Measurements from ENCODE around the gene KCNH5. TPM values are rescaled to one million over a fixed set of nuclear protein-coding genes. Genes with fewer than 3 reads are reported as not detected.

The KCNH5 gene
- total RNA-seq, 2 donors from 2014 or later: not detected

DNA sequence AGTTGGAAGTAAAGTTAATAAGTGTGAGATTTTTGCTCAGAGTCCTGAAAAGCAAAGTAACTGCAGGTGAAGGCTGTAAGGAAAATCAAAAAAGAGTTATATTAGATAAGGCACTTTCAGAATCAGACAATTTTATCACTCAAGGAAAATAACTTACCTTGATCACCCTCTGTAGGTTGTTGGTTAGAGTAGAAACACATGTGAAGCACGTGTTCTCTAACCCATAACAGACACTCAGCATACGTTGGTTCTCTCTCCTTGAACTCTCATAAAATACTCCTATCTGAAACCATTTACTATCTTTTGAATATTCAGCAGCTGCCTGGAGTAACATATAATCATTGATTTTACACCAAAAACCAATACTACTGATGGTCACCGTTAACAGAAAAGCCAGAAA is 335.5 kb downstream of the KCNH5 start:
- WGBS, 2 donors: 36 to 39% methylated on average over 3 of the region's 3 CpGs
- Histone ChIP-seq H3K9me3 (no peaks in the 10 kb centered on the region), H3K4me1 (no peaks in the 10 kb centered on the region), H3K4me3 (no peak overlapping the region), H3K36me3 (replicated peaks in 1 of 2; ENCODE audit: insufficient read depth in 1 of 2, low read depth in 2 of 2) (no peaks in the 10 kb centered on the region), H3K27ac (no peak overlapping the region), H3K27me3 (no peaks in the 10 kb centered on the region)
- no peak for ATAC-seq
- no peak for TF ChIP-seq POLR2A (IDR thresholded peaks at IDR 0.05)
- TF ChIP-seq, protein P1, sequence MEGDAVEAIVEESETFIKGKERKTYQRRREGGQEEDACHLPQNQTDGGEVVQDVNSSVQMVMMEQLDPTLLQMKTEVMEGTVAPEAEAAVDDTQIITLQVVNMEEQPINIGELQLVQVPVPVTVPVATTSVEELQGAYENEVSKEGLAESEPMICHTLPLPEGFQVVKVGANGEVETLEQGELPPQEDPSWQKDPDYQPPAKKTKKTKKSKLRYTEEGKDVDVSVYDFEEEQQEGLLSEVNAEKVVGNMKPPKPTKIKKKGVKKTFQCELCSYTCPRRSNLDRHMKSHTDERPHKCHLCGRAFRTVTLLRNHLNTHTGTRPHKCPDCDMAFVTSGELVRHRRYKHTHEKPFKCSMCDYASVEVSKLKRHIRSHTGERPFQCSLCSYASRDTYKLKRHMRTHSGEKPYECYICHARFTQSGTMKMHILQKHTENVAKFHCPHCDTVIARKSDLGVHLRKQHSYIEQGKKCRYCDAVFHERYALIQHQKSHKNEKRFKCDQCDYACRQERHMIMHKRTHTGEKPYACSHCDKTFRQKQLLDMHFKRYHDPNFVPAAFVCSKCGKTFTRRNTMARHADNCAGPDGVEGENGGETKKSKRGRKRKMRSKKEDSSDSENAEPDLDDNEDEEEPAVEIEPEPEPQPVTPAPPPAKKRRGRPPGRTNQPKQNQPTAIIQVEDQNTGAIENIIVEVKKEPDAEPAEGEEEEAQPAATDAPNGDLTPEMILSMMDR (IDR thresholded peaks at IDR 0.05): no peak
- intact Hi-C loops (cut with DNase I): no loop called here
- no peak for DNase-seq

DNA sequence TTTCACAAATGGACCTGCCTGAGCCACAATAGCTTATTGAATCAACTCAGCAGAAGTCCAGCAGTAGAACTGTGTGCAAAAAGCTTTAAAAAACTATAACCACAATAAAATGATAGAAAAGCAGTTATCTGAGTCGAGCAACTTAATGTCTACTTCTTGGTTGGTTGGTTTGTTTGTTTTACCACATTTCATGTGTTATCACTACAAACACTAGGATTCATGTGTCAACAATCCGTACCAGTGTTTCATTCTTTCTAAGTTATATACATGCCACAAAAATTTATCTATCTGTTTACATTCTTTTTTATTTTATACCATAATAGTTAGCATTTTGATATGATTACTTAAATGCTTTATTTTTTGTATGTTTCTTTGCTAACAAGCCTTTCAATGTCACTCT is 339.0 kb downstream of the KCNH5 start:
- no peaks in the 10 kb centered on the region for H3K27me3 ChIP-seq
- intact Hi-C loops (cut with DNase I): no loop called here
- TF ChIP-seq, protein P1 (IDR thresholded peaks at IDR 0.05): no peak
- TF ChIP-seq POLR2A (IDR thresholded peaks at IDR 0.05): no peak
- 32 to 51% methylated on average over 2 of the region's 2 CpGs for WGBS, 2 donors
- H3K4me3 ChIP-seq: no peak overlapping the region
- no peaks in the 10 kb centered on the region for H3K4me1 ChIP-seq
- H3K27ac ChIP-seq: no peak overlapping the region
- H3K36me3 ChIP-seq (replicated peaks in 1 of 2; ENCODE audit: insufficient read depth in 1 of 2, low read depth in 2 of 2): no peaks in the 10 kb centered on the region
- ATAC-seq (no peak), DNase-seq (no peak)
- no peaks in the 10 kb centered on the region for H3K9me3 ChIP-seq

DNA sequence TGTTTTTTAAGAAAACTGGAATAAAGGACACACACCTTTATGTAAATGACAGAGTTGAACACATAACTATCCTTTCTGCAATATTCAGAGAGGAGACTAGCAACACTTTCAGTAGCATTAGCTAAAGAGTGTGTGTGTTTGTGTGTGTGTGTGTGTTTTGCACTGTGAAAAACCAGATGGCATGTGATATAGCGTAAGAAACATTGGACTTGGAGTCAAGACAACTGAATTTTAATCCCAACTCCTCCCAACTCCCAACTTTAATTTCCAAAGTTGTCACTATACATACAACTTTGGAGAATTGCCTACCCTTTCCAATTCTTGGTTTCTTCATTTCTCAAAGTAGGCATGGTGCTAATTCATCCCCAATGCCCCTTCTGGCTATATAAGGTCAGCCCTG is 347.8 kb downstream of the KCNH5 start:
- WGBS, 2 donors: 83 to 91% methylated on average over 1 of the region's 1 CpG
- no peak for TF ChIP-seq POLR2A (IDR thresholded peaks at IDR 0.05)
- TF ChIP-seq, protein P1 (IDR thresholded peaks at IDR 0.05): no peak

DNA sequence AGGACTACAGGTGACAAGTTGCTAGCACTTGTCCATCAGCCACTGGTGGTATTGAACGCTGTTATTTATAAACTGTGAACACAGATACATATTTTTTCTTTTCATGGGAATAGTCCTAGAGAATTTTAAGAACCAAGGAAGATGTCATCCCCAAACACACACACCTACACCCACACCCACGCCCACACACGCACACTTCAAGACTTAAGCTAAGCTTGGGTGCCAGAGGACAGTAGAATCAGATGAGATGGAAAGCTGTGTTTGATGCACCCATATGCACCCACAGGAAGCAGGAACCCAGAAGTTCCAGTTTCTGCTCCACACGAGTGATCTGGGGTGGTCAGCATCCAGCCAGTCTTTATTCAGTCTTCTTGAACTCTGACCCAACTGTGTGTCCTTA is 348.3 kb downstream of the KCNH5 start:
- TF ChIP-seq POLR2A (IDR thresholded peaks at IDR 0.05): no peak
- TF ChIP-seq, protein P1 (IDR thresholded peaks at IDR 0.05): no peak
- Histone ChIP-seq H3K4me1 (peaks cover 10% of the 10 kb centered on the region), H3K27me3 (no peaks in the 10 kb centered on the region), H3K36me3 (replicated peaks in 1 of 2; ENCODE audit: insufficient read depth in 1 of 2, low read depth in 2 of 2) (no peaks in the 10 kb centered on the region), H3K27ac (no peak overlapping the region), H3K9me3 (no peaks in the 10 kb centered on the region), H3K4me3 (no peak overlapping the region)
- no peak for ATAC-seq
- no peak for DNase-seq
- WGBS, 2 donors: 61 to 67% methylated on average over 4 of the region's 4 CpGs
- intact Hi-C loops (cut with DNase I): no loop called here

More for the DNA sequence above, 347.8 kb downstream of the KCNH5 start:
- H3K36me3 ChIP-seq (replicated peaks in 1 of 2; ENCODE audit: insufficient read depth in 1 of 2, low read depth in 2 of 2): no peaks in the 10 kb centered on the region
- no peak overlapping the region for H3K4me3 ChIP-seq
- no peaks in the 10 kb centered on the region for H3K27me3 ChIP-seq
- no peak for ATAC-seq
- no peaks in the 10 kb centered on the region for H3K9me3 ChIP-seq
- no peak overlapping the region for H3K27ac ChIP-seq
- intact Hi-C loops (cut with DNase I): no loop called here
- H3K4me1 ChIP-seq: peaks cover 4% of the 10 kb centered on the region
- no peak for DNase-seq

DNA sequence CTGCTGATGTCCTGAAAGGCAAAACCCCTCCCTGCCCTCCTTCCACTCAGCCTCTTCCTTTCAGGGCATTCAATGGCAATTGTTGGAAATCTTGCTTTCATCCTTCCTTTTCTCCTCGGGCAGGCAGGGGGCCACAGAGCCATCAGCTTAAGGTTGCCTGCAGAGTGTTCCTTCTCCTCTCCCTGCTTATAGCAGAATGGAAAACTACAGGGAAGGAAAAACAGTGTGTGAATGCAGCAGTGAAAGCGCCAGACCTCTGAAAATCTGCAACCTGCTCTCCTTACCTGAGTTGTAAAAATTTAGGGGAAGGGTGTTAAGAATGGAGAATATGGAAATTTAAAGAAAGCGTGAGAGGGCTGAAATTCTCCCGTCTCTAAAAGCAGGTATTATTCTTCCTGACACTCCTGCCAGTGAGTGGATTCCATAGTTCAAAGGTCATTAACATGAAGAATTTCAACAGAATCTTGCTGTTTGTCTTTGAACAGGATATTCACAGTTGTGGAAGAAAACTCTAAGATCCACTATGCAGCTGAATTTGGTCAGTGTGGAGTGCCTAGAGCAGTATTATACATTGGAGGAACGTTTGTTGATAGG is 348.8 kb downstream of the KCNH5 start:
- Histone ChIP-seq H3K4me1 (peaks cover 15% of the 10 kb centered on the region), H3K27ac (no peak overlapping the region), H3K4me3 (no peak overlapping the region), H3K36me3 (replicated peaks in 1 of 2; ENCODE audit: insufficient read depth in 1 of 2, low read depth in 2 of 2) (no peaks in the 10 kb centered on the region), H3K27me3 (no peaks in the 10 kb centered on the region), H3K9me3 (no peaks in the 10 kb centered on the region)
- TF ChIP-seq, protein P1 (IDR thresholded peaks at IDR 0.05): no peak
- no peak for TF ChIP-seq POLR2A (IDR thresholded peaks at IDR 0.05)
- intact Hi-C loops (cut with DNase I): no loop called here
- DNase-seq (no peak), ATAC-seq (no peak)
- 19 to 32% methylated on average over 5 of the region's 5 CpGs for WGBS, 2 donors

Measured in body of pancreas (tissue), 4 donors.